GM13976 (cell line): ENCODE measurements around the gene SPA17.

Source experiments
- DNase-seq: peaks from one replicate; pipeline ENCODE4 v3.0.0; 2012; ENCODE audit warnings: low spot score
- CTCF ChIP-seq: IDR thresholded peaks from 2 replicates; pipeline ENCODE4 v1.5.1; 2012; ENCODE audit warnings: borderline replicate concordance, mild to moderate bottlenecking; ENCODE audit not compliant: insufficient read depth; ENCODE audit errors: extremely low read depth, missing control alignments, control extremely low read depth
- in situ Hi-C: fragments of 300-500 bp; cut with MboI; formaldehyde crosslinking; loops from one replicate; pipeline ENCODE4 v1.12.0; 2022; ENCODE audit warnings: low sequenced_read_pairs, mixed read lengths, inconsistent platforms; ENCODE audit not compliant: unreplicated experiment

The SPA17 gene

GRCh38 chr11:124658986-124659385 lies 14.7 kb upstream of the SPA17 start:
- DNase-seq, result no peak
- in situ Hi-C loops, result no loop called here
- no peak for TF ChIP-seq CTCF

- no peak for DNase-seq
- no peak for TF ChIP-seq CTCF
- in situ Hi-C loops, result loop anchor here (10.0 kb wide), 1 partner anchor 173 kb away; no protein-coding TSS in a partner anchor
Observed at GRCh38 chr11:124661553-124661952, 12.2 kb upstream of the SPA17 start.

- in situ Hi-C loops, result loop anchor here (10.0 kb wide), 1 partner anchor 173 kb away; no protein-coding TSS in a partner anchor
- DNase-seq, result no peak
- TF ChIP-seq CTCF, result no peak
Observed at GRCh38 chr11:124662106-124662505, 11.6 kb upstream of the SPA17 start.

- no peak for DNase-seq
- no peak for TF ChIP-seq CTCF
- in situ Hi-C loops, result loop anchor here (10.0 kb wide), 1 partner anchor 171 kb away; no protein-coding TSS in a partner anchor
Observed at GRCh38 chr11:124663861-124664260, 9.8 kb upstream of the SPA17 start.

GRCh38 chr11:124667601-124668000 lies 6.1 kb upstream of the SPA17 start:
- no peak for DNase-seq
- in situ Hi-C loops, result loop anchor here (10.0 kb wide), 1 partner anchor 167 kb away; no protein-coding TSS in a partner anchor
- no peak for TF ChIP-seq CTCF

GRCh38 chr11:124669193-124669592 lies 4.5 kb upstream of the SPA17 start:
- peak; percentile 72 for DNase-seq
- peak; percentile 75 for TF ChIP-seq CTCF
- in situ Hi-C loops, result loop anchor here (10.0 kb wide), 1 partner anchor 166 kb away; no protein-coding TSS in a partner anchor
